Measurements from ENCODE around the gene TAOK1.
"Not testable (repeated sequence)": the region's sequence is repeated elsewhere in the genome, so short reads cannot be mapped to it uniquely, and the experiment has no call there.

TAOK1 gene

GRCh38 chr17:29449865-29450671, 59.9 kb downstream of the TAOK1 start:
- no peak for DNase-seq

- DNase-seq, result no peak
These were observed 61.1 kb downstream of the TAOK1 start for GRCh38 chr17:29451121-29451742.

- no peak for DNase-seq
These were observed 67.9 kb downstream of the TAOK1 start for GRCh38 chr17:29458066-29458465.

GRCh38 chr17:29461483-29462206, 71.5 kb downstream of the TAOK1 start:
- no peak for DNase-seq

- DNase-seq, result no peak
These were observed 79.1 kb downstream of the TAOK1 start for GRCh38 chr17:29469276-29469675.

- not testable (repeated sequence) for DNase-seq
These were observed 83.3 kb downstream of the TAOK1 start for GRCh38 chr17:29473437-29473836.

- no peak for DNase-seq
These were observed 84.1 kb downstream of the TAOK1 start for GRCh38 chr17:29474297-29474696.

GRCh38 chr17:29475891-29476290, 85.7 kb downstream of the TAOK1 start:
- DNase-seq, result no peak

GRCh38 chr17:29480249-29480928, 90.2 kb downstream of the TAOK1 start:
- DNase-seq, result not testable (repeated sequence)

GRCh38 chr17:29483503-29483902, 93.3 kb downstream of the TAOK1 start:
- DNase-seq, result no peak

GRCh38 chr17:29495011-29495410, 104.8 kb downstream of the TAOK1 start:
- DNase-seq, result no peak

- DNase-seq, result no peak
These were observed 114.5 kb downstream of the TAOK1 start for GRCh38 chr17:29504711-29505110.

- no peak for DNase-seq
These were observed 115.7 kb downstream of the TAOK1 start for GRCh38 chr17:29505836-29506235.

GRCh38 chr17:29510953-29511352, 120.8 kb downstream of the TAOK1 start:
- DNase-seq, result no peak

GRCh38 chr17:29514792-29515191, 124.6 kb downstream of the TAOK1 start:
- no peak for DNase-seq

- no peak for DNase-seq
These were observed 128.2 kb downstream of the TAOK1 start for GRCh38 chr17:29518359-29518758.

GRCh38 chr17:29524692-29525091, 134.5 kb downstream of the TAOK1 start:
- DNase-seq, result no peak

GRCh38 chr17:29526322-29526721, 136.2 kb downstream of the TAOK1 start:
- no peak for DNase-seq

GRCh38 chr17:29533976-29534375, 143.8 kb downstream of the TAOK1 start:
- DNase-seq, result no peak

GRCh38 chr17:29544066-29544465, 153.9 kb downstream of the TAOK1 start:
- DNase-seq, result no peak

GRCh38 chr17:29546085-29546484, 155.9 kb downstream of the TAOK1 start:
- no peak for DNase-seq

GRCh38 chr17:29546830-29547229, 156.7 kb downstream of the TAOK1 start:
- DNase-seq, result no peak

Data from NCI-H1105 treated with DMSO at 0.1 percent for 48 hours (cell line).